ENCODE measurements around the gene OR1K1. TPM values are rescaled to one million over a fixed set of nuclear protein-coding genes. Genes with fewer than 3 reads are reported as not detected.
A peak's percentile ranks its signal among the peaks of the same experiment; 100 is the strongest.
"Not testable (repeated sequence)": the region's sequence is repeated elsewhere in the genome, so short reads cannot be mapped to it uniquely, and the experiment has no call there.

OR1K1 gene
- total and polyA plus RNA-seq, 9 of the 15 experiments (the other 6 are each of a cell fraction or from before 2014, with no cell fraction given): not detected

DNA sequence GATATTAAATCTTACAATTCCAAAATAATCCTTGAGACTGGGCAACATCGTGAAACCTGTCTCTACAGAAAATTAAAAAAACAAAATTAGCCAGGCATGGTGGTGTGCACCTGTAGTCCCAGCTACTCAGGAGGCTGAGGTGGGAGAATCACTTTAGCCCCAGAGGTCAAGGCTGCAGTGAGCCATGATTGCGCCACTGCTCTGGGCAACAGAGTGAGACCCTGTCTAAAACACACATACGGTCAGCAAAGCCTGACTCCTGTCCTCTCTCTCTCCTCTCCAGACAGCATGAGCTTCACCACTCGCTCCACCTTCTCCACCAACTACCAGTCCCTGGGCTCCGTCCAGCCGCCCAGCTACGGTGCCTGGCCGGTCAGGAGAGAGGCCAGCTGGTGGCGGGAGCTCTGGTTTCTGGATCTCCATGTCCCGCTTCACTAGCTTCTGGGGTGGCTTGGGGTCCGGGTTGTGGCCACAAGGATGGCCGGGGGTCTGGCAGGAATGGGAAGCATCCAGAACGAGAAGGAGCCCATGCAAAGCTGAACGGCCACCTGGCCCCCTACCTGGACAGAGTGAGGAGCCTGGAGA, 37.4 kb downstream of the OR1K1 start (continued):
- TF ChIP-seq ZNF165 (CRISPR knock-in tag; IDR thresholded peaks at IDR 0.05; ENCODE audit: borderline replicate concordance) (no peak), SRSF1 (IDR thresholded peaks at IDR 0.05; ENCODE audit: low read depth, low read length) (no peak), HNRNPLL (IDR thresholded peaks at IDR 0.05; ENCODE audit: low read depth, low read length, poor library complexity, severe bottlenecking) (no peak)

- H3K4me2 ChIP-seq (ENCODE audit: insufficient read depth, low read length); H3K9me3 ChIP-seq (replicated peaks; ENCODE audit: control insufficient read depth, insufficient read depth, low read depth, low read length); H3K4me1 ChIP-seq (replicated peaks in 1 of 2; ENCODE audit: control insufficient read depth in 2 of 2, insufficient read depth in 2 of 2, low read length in 2 of 2); H3K79me2 ChIP-seq (ENCODE audit: control insufficient read depth, insufficient read depth, low read length); intact Hi-C loops (cut with micrococcal nuclease); H3K36me3 ChIP-seq (ENCODE audit: control insufficient read depth, insufficient read depth, low read length); H3K4me3 ChIP-seq; DNase-seq (ENCODE audit: extremely low read depth in 1 of 4, low spot score in 3 of 4); H3K27ac ChIP-seq (ENCODE audit: extremely low read depth, low read depth, low read length); CTCF ChIA-PET (ENCODE audit: low intra/inter-chr PET ratio); BruUV-seq (replicated peaks); H2AFZ ChIP-seq (ENCODE audit: low read depth, low read length); FAIRE-seq; ATAC-seq; H4K20me1 ChIP-seq (replicated peaks; ENCODE audit: control insufficient read depth, insufficient read depth, low read length); H3K27me3 ChIP-seq (ENCODE audit: control insufficient read depth in 2 of 2, insufficient read depth in 2 of 2, low read length in 2 of 2); H3K9ac ChIP-seq (ENCODE audit: insufficient read depth in 1 of 2, low read depth in 2 of 2, low read length in 2 of 2); in situ Hi-C loops (cut with MboI); H3K9me1 ChIP-seq (ENCODE audit: control insufficient read depth, insufficient read depth, low read length): not testable (repeated sequence)
- TF ChIP-seq ESRRA (IDR thresholded peaks at IDR 0.05; ENCODE audit: borderline replicate concordance, low read depth): peak; percentile 30; the same call in 1 of the 2 replicates
- TF ChIP-seq, protein P1, sequence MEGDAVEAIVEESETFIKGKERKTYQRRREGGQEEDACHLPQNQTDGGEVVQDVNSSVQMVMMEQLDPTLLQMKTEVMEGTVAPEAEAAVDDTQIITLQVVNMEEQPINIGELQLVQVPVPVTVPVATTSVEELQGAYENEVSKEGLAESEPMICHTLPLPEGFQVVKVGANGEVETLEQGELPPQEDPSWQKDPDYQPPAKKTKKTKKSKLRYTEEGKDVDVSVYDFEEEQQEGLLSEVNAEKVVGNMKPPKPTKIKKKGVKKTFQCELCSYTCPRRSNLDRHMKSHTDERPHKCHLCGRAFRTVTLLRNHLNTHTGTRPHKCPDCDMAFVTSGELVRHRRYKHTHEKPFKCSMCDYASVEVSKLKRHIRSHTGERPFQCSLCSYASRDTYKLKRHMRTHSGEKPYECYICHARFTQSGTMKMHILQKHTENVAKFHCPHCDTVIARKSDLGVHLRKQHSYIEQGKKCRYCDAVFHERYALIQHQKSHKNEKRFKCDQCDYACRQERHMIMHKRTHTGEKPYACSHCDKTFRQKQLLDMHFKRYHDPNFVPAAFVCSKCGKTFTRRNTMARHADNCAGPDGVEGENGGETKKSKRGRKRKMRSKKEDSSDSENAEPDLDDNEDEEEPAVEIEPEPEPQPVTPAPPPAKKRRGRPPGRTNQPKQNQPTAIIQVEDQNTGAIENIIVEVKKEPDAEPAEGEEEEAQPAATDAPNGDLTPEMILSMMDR (IDR thresholded peaks at IDR 0.05 in 2 of 3, conservative IDR thresholded peaks at IDR 0.05 in 1 of 3; ENCODE audit: insufficient read depth in 2 of 3, low read depth in 1 of 3, low read length in 3 of 3): peak; percentile 32 to 37 (median 32); a peak in 4 of 6 replicates
- WGBS (ENCODE audit: insufficient coverage, low coverage, missing lambda C conversion rate): 6% methylated on average over 2 of the region's 3 CpGs
- POLR2A ChIA-PET: interaction anchor here (0.6 to 1.6 kb wide), 4 partner anchors 10 to 1542 kb away, joined by 3 to 4 read pairs (median 3); partner anchors contain the start of genes PDCL and RABGAP1
Observed at GRCh38 chr9:122838441-122838840, 38.5 kb downstream of the OR1K1 start.
